HepG2 (cell line): ENCODE data around the gene PSMB11. TPM values are rescaled to one million over a fixed set of nuclear protein-coding genes. Genes with fewer than 3 reads are reported as not detected.

Experiments used
- ATF7-NPFF ChIP-seq: sonication (generic); formaldehyde crosslinking; IDR thresholded peaks from 2 replicates; pipeline ENCODE4 v1.8.1; 2023; ENCODE audit warnings: mild to moderate bottlenecking, low read depth, missing genetic modification reagents, moderate library complexity
- EP300 ChIP-seq, 3 experiments: sonication (generic) in 1 of 3; formaldehyde crosslinking in 1 of 3; IDR thresholded peaks; 2 replicates each; pipeline versions ENCODE4 v1.5.1 to v1.6.1; 2011 to 2020; ENCODE audit warnings: low read depth in 2 of 3, low read length in 2 of 3, borderline replicate concordance in 1 of 3, improper control_type of control experiment in 1 of 3, mild to moderate bottlenecking in 1 of 3, missing genetic modification reagents in 1 of 3, moderate library complexity in 1 of 3
- KAT7 ChIP-seq: IDR thresholded peaks from 2 replicates; pipeline ENCODE4 v1.6.1; 2018; ENCODE audit warnings: borderline replicate concordance, missing compliant biosample characterization
- MED13 ChIP-seq: sonication (generic); formaldehyde crosslinking; IDR thresholded peaks from 2 replicates; pipeline ENCODE4 v1.5.0; 2020; ENCODE audit warnings: missing genetic modification reagents
- MYC ChIP-seq: sonication (generic); formaldehyde crosslinking; IDR thresholded peaks from 2 replicates; pipeline ENCODE4 v1.9.0; 2021; ENCODE audit warnings: missing genetic modification reagents, borderline replicate concordance
- NFYC ChIP-seq: IDR thresholded peaks from 2 replicates; pipeline ENCODE4 v1.6.1; 2016; ENCODE audit warnings: missing genetic modification reagents, missing compliant biosample characterization
- SATB2 ChIP-seq: sonication (generic); formaldehyde crosslinking; IDR thresholded peaks from 2 replicates; pipeline ENCODE4 v1.5.0; 2020; ENCODE audit warnings: missing genetic modification reagents
- SKI ChIP-seq: fragments of 450-650 bp; IDR thresholded peaks from one replicate; pipeline ENCODE4 v1.6.1; 2018; ENCODE audit warnings: mild to moderate bottlenecking; ENCODE audit not compliant: partially characterized antibody
- SYNCRIP ChIP-seq: fragments of 200-400 bp; formaldehyde crosslinking; IDR thresholded peaks from 2 replicates; pipeline ENCODE4 v1.6.1; 2018; ENCODE audit warnings: mild to moderate bottlenecking, low read depth, low read length; ENCODE audit not compliant: insufficient read depth
- TCF12 ChIP-seq, 2 experiments: fragments of 450-650 bp in 1 of 2; sonication (generic) in 1 of 2; formaldehyde crosslinking in 1 of 2; IDR thresholded peaks; 2 replicates each; pipeline versions ENCODE4 v1.6.1 to v1.8.0; 2017 to 2022; ENCODE audit warnings: antibody characterized with exemption in 1 of 2, mild to moderate bottlenecking in 1 of 2, missing genetic modification reagents in 1 of 2, moderate library complexity in 1 of 2
- ZBTB46 ChIP-seq: sonication (generic); formaldehyde crosslinking; IDR thresholded peaks from 2 replicates; pipeline ENCODE4 v1.4.0; 2020; ENCODE audit warnings: mild to moderate bottlenecking, missing genetic modification reagents, borderline replicate concordance
- ZFP41 ChIP-seq: sonication (generic); formaldehyde crosslinking; IDR thresholded peaks from 2 replicates; pipeline ENCODE4 v1.4.0; 2020; ENCODE audit warnings: mild to moderate bottlenecking, missing genetic modification reagents, borderline replicate concordance
- ZNF547 ChIP-seq: sonication (generic); formaldehyde crosslinking; IDR thresholded peaks from 2 replicates; pipeline ENCODE4 v1.5.1; 2020; ENCODE audit warnings: mild to moderate bottlenecking, missing genetic modification reagents
- ZNF672 ChIP-seq: sonication (generic); formaldehyde crosslinking; IDR thresholded peaks from 2 replicates; pipeline ENCODE4 v1.8.1; 2022; ENCODE audit warnings: missing genetic modification reagents
- polyA plus RNA-seq, 8 experiments: library from polyadenylated mRNA; depleted of rRNA in 3 of 8; stranded (reverse) in 7 of 8; unstranded in 1 of 8; fragments of >200 nt; fragmentation: Illumina TruSeq in 4 of 8; extraction: Trizol in 4 of 8; gene quantifications; 2 replicates each; pipeline versions ENCODE4 v1.2.1 to v1.2.3, GENCODE V29; 2011 to 2016; ENCODE audit warnings: low read depth in 4 of 8, missing spikeins in 1 of 8, mixed read lengths in 1 of 8; ENCODE audit not compliant: insufficient read depth in 1 of 8
- total RNA-seq, 5 experiments: library from RNA; depleted of rRNA; stranded (reverse); fragments of >200 nt; fragmentation: Illumina TruSeq; extraction: Trizol; gene quantifications; 2 replicates each; pipeline ENCODE4 v1.2.3, GENCODE V29; 2016; ENCODE audit warnings: low read depth in 1 of 5
- TF ChIP-seq, protein P1 (sequence below): sonication (generic); formaldehyde crosslinking; IDR thresholded peaks from 2 replicates; pipeline ENCODE4 v1.4.0; 2020; ENCODE audit warnings: missing genetic modification reagents
- TF ChIP-seq, protein P2 (sequence below): sonication (generic); formaldehyde crosslinking; IDR thresholded peaks from 2 replicates; pipeline ENCODE4 v1.8.1; 2023; ENCODE audit warnings: mild to moderate bottlenecking, moderate library complexity, missing genetic modification reagents
- TF ChIP-seq, protein P3 (sequence below): sonication (generic); formaldehyde crosslinking; IDR thresholded peaks from 2 replicates; pipeline ENCODE4 v1.4.0; 2020; ENCODE audit warnings: missing genetic modification reagents, borderline replicate concordance

The PSMB11 gene
- total and polyA plus RNA-seq, 2 of the 13 experiments (the other 11 are each of a cell fraction or from before 2014, with no cell fraction given) = not detected

GRCh38 chr14:23034498-23035302 lies 7.3 kb upstream of the PSMB11 start, which contains the start of gene PSMB5 (continued):
- TF ChIP-seq, protein P1, sequence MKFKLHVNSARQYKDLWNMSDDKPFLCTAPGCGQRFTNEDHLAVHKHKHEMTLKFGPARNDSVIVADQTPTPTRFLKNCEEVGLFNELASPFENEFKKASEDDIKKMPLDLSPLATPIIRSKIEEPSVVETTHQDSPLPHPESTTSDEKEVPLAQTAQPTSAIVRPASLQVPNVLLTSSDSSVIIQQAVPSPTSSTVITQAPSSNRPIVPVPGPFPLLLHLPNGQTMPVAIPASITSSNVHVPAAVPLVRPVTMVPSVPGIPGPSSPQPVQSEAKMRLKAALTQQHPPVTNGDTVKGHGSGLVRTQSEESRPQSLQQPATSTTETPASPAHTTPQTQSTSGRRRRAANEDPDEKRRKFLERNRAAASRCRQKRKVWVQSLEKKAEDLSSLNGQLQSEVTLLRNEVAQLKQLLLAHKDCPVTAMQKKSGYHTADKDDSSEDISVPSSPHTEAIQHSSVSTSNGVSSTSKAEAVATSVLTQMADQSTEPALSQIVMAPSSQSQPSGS = peak; percentile 93
- TF ChIP-seq ZNF672 (CRISPR knock-in tag) = no peak
- TF ChIP-seq EP300 (IDR thresholded peaks at IDR 0.05; ENCODE audit: low read depth in 2 of 2, low read length in 2 of 2) = peak; percentile 3 to 52; a peak in 2 of 4 replicates
- peak; percentile 42 for TF ChIP-seq EP300 (CRISPR knock-in tag; IDR thresholded peaks at IDR 0.05; ENCODE audit: borderline replicate concordance)
- peak; percentile 78 for TF ChIP-seq ATF7-NPFF (CRISPR knock-in tag)
- peak; percentile 60 for TF ChIP-seq NFYC (CRISPR knock-in tag)
- no peak for TF ChIP-seq TCF12 (IDR thresholded peaks at IDR 0.05)
- TF ChIP-seq TCF12 (CRISPR knock-in tag; IDR thresholded peaks at IDR 0.05) = peak; percentile 95
- TF ChIP-seq, protein P2, sequence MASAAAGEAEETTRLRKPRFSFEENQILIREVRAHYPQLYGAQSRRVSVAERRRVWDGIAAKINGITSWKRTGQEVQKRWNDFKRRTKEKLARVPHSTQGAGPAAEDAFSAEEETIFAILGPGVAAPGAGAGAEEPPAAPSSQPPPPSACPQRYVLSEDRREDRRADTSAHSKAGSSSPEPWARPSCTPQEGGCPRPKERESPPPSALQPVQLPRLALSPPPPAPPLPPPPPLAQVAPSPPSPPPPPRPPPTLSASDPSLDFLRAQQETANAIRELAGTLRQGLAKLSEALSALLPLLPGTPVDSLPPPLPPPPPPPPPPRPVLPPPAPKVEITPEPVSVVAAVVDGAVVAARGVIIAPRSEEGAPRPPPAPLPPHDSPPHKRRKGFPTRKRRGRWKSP (CRISPR knock-in tag) = peak; percentile 95
- TF ChIP-seq MED13 (CRISPR knock-in tag) = peak; percentile 69
- no peak for TF ChIP-seq SKI
- peak; percentile 80; the same call in 1 of the 2 replicates for TF ChIP-seq ZFP41
- TF ChIP-seq KAT7 = peak; percentile 81
- peak; percentile 54 for TF ChIP-seq SATB2 (CRISPR knock-in tag)
- no peak; the same call in 1 of the 2 replicates for TF ChIP-seq ZBTB46
- TF ChIP-seq ZNF547 = peak; percentile 97
- TF ChIP-seq SYNCRIP = no peak
- TF ChIP-seq, protein P3, sequence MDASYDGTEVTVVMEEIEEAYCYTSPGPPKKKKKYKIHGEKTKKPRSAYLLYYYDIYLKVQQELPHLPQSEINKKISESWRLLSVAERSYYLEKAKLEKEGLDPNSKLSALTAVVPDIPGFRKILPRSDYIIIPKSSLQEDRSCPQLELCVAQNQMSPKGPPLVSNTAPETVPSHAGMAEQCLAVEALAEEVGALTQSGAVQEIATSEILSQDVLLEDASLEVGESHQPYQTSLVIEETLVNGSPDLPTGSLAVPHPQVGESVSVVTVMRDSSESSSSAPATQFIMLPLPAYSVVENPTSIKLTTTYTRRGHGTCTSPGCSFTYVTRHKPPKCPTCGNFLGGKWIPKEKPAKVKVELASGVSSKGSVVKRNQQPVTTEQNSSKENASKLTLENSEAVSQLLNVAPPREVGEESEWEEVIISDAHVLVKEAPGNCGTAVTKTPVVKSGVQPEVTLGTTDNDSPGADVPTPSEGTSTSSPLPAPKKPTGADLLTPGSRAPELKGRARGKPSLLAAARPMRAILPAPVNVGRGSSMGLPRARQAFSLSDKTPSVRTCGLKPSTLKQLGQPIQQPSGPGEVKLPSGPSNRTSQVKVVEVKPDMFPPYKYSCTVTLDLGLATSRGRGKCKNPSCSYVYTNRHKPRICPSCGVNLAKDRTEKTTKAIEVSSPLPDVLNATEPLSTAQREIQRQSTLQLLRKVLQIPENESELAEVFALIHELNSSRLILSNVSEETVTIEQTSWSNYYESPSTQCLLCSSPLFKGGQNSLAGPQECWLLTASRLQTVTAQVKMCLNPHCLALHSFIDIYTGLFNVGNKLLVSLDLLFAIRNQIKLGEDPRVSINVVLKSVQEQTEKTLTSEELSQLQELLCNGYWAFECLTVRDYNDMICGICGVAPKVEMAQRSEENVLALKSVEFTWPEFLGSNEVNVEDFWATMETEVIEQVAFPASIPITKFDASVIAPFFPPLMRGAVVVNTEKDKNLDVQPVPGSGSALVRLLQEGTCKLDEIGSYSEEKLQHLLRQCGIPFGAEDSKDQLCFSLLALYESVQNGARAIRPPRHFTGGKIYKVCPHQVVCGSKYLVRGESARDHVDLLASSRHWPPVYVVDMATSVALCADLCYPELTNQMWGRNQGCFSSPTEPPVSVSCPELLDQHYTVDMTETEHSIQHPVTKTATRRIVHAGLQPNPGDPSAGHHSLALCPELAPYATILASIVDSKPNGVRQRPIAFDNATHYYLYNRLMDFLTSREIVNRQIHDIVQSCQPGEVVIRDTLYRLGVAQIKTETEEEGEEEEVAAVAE (CRISPR knock-in tag) = peak; percentile 95
- peak; percentile 90 for TF ChIP-seq MYC (CRISPR knock-in tag)
